HEK293 (cell line): ENCODE results near the gene NOC2L.

Experiments used
- EGR2 ChIP-seq: fragments of 450-650 bp; formaldehyde crosslinking; IDR thresholded peaks from 2 replicates; pipeline ENCODE4 v1.5.1; 2016; ENCODE audit warnings: low read depth, missing biosample characterization, missing genetic modification characterization
- GLI4 ChIP-seq: fragments of 450-650 bp; formaldehyde crosslinking; IDR thresholded peaks from 2 replicates; pipeline ENCODE4 v1.5.1; 2016; ENCODE audit warnings: missing biosample characterization, missing genetic modification characterization
- HOXA7 ChIP-seq: sonication (generic); formaldehyde crosslinking; IDR thresholded peaks from 2 replicates; pipeline ENCODE4 v1.8.1; 2022; ENCODE audit warnings: missing genetic modification reagents, borderline replicate concordance
- KLF10 ChIP-seq: fragments of 450-650 bp; IDR thresholded peaks from 2 replicates; pipeline ENCODE4 v1.5.1; 2018; ENCODE audit warnings: missing biosample characterization, mild to moderate bottlenecking, missing genetic modification characterization
- MZF1 ChIP-seq: fragments of 450-650 bp; formaldehyde crosslinking; IDR thresholded peaks from 2 replicates; pipeline ENCODE4 v1.5.1; 2017; ENCODE audit warnings: missing biosample characterization, missing genetic modification characterization, borderline replicate concordance
- PBX3 ChIP-seq: sonication (generic); formaldehyde crosslinking; IDR thresholded peaks from 2 replicates; pipeline ENCODE4 v1.8.1; 2022; ENCODE audit warnings: mild to moderate bottlenecking, moderate library complexity, missing genetic modification reagents
- PRDM10 ChIP-seq: fragments of 450-650 bp; formaldehyde crosslinking; IDR thresholded peaks from 2 replicates; pipeline ENCODE4 v1.5.1; 2016; ENCODE audit warnings: missing biosample characterization, missing genetic modification characterization
- REPIN1 ChIP-seq: fragments of 450-650 bp; formaldehyde crosslinking; IDR thresholded peaks from 2 replicates; pipeline ENCODE4 v1.5.1; 2017; ENCODE audit warnings: missing biosample characterization, missing genetic modification characterization, low read depth
- WT1 ChIP-seq: fragments of 450-650 bp; formaldehyde crosslinking; IDR thresholded peaks from 2 replicates; pipeline ENCODE4 v1.5.1; 2016; ENCODE audit warnings: missing biosample characterization, missing genetic modification characterization
- YY1 ChIP-seq: fragments of 450-650 bp; formaldehyde crosslinking; IDR thresholded peaks from 2 replicates; pipeline ENCODE4 v1.5.1; 2018; ENCODE audit warnings: missing biosample characterization, missing genetic modification characterization
- ZBTB44 ChIP-seq: fragments of 450-650 bp; IDR thresholded peaks from 2 replicates; pipeline ENCODE4 v1.5.1; 2018; ENCODE audit warnings: missing biosample characterization, mild to moderate bottlenecking, missing genetic modification characterization
- ZNF174 ChIP-seq: fragments of 450-650 bp; formaldehyde crosslinking; IDR thresholded peaks from 2 replicates; pipeline ENCODE4 v1.5.0; 2017; ENCODE audit warnings: missing biosample characterization, mild to moderate bottlenecking, missing genetic modification characterization
- ZNF214 ChIP-seq: fragments of 450-650 bp; formaldehyde crosslinking; IDR thresholded peaks from 2 replicates; pipeline ENCODE4 v1.5.1; 2017; ENCODE audit warnings: missing biosample characterization, mild to moderate bottlenecking, missing genetic modification characterization, borderline replicate concordance
- ZNF292 ChIP-seq: fragments of 450-650 bp; formaldehyde crosslinking; IDR thresholded peaks from 2 replicates; pipeline ENCODE4 v1.5.1; 2016; ENCODE audit warnings: low read depth, missing biosample characterization, missing genetic modification characterization, borderline replicate concordance
- ZNF362 ChIP-seq: fragments of 450-650 bp; formaldehyde crosslinking; IDR thresholded peaks from 2 replicates; pipeline ENCODE4 v1.5.1; 2016; ENCODE audit warnings: missing biosample characterization, missing genetic modification characterization
- ZNF449 ChIP-seq: fragments of 450-650 bp; formaldehyde crosslinking; IDR thresholded peaks from 2 replicates; pipeline ENCODE4 v1.5.1; 2017; ENCODE audit warnings: missing biosample characterization, mild to moderate bottlenecking, missing genetic modification characterization, moderate library complexity
- ZNF514 ChIP-seq: fragments of 450-650 bp; formaldehyde crosslinking; IDR thresholded peaks from 2 replicates; pipeline ENCODE4 v1.5.1; 2016; ENCODE audit warnings: missing biosample characterization, missing genetic modification characterization
- ZNF548 ChIP-seq: fragments of 450-650 bp; formaldehyde crosslinking; IDR thresholded peaks from 2 replicates; pipeline ENCODE4 v1.5.1; 2016; ENCODE audit warnings: missing biosample characterization, missing genetic modification characterization
- ZNF560 ChIP-seq: fragments of 450-650 bp; formaldehyde crosslinking; IDR thresholded peaks from 2 replicates; pipeline ENCODE4 v1.5.1; 2017; ENCODE audit warnings: missing biosample characterization, missing genetic modification characterization, borderline replicate concordance
- ZNF670 ChIP-seq: fragments of 450-650 bp; formaldehyde crosslinking; IDR thresholded peaks from 2 replicates; pipeline ENCODE4 v1.5.1; 2016; ENCODE audit warnings: missing biosample characterization, missing genetic modification characterization, low read depth
- ZNF692 ChIP-seq: fragments of 450-650 bp; formaldehyde crosslinking; IDR thresholded peaks from 2 replicates; pipeline ENCODE4 v1.5.1; 2016; ENCODE audit warnings: missing biosample characterization, missing genetic modification characterization
- ZNF704 ChIP-seq: fragments of 450-650 bp; formaldehyde crosslinking; IDR thresholded peaks from 2 replicates; pipeline ENCODE4 v1.5.1; 2016; ENCODE audit warnings: missing biosample characterization, missing genetic modification characterization
- ZNF792 ChIP-seq: fragments of 450-650 bp; formaldehyde crosslinking; IDR thresholded peaks from 2 replicates; pipeline ENCODE4 v1.5.1; 2016; ENCODE audit warnings: missing biosample characterization, missing genetic modification characterization
- ZNF830 ChIP-seq: fragments of 450-650 bp; IDR thresholded peaks from 2 replicates; pipeline ENCODE4 v1.5.0; 2018; ENCODE audit warnings: missing biosample characterization, missing genetic modification characterization, low read depth, mild to moderate bottlenecking, moderate library complexity
- ZSCAN18 ChIP-seq: fragments of 450-650 bp; formaldehyde crosslinking; IDR thresholded peaks from 2 replicates; pipeline ENCODE4 v1.5.1; 2016; ENCODE audit warnings: missing biosample characterization, missing genetic modification characterization

Gene NOC2L

GRCh38 chr1:941588-942383, 17.3 kb downstream of the NOC2L start (continued):
- peak; percentile 73; the same call in 1 of the 2 replicates for TF ChIP-seq MZF1 (tag by site-specific recombination)
- TF ChIP-seq ZNF830: no peak
- no peak for TF ChIP-seq GLI4 (tag by site-specific recombination)
- peak; percentile 98 for TF ChIP-seq KLF10
- TF ChIP-seq ZNF214: no peak
- no peak for TF ChIP-seq REPIN1
- no peak for TF ChIP-seq ZNF792 (tag by site-specific recombination)
- TF ChIP-seq ZNF292 (tag by site-specific recombination): no peak
- no peak for TF ChIP-seq ZNF514 (tag by site-specific recombination)
- no peak for TF ChIP-seq HOXA7 (CRISPR knock-in tag)
- TF ChIP-seq ZNF449 (tag by site-specific recombination): peak; percentile 58; the same call in 1 of the 2 replicates
- 0 out of 2 replicates have a peak, but pooled peaks have one; percentile 1 for TF ChIP-seq PRDM10 (tag by site-specific recombination)
- peak; percentile 65 for TF ChIP-seq WT1 (tag by site-specific recombination)
- TF ChIP-seq YY1: no peak; the same call in 1 of the 2 replicates
- peak; percentile 61; the same call in 1 of the 2 replicates for TF ChIP-seq ZNF692 (tag by site-specific recombination)
- TF ChIP-seq EGR2 (tag by site-specific recombination): peak; percentile 69
- no peak for TF ChIP-seq ZNF174 (tag by site-specific recombination)
- no peak for TF ChIP-seq ZNF560 (tag by site-specific recombination)
- TF ChIP-seq ZNF548 (tag by site-specific recombination): no peak
- TF ChIP-seq ZNF704: no peak
- TF ChIP-seq PBX3: no peak; the same call in 1 of the 2 replicates
- TF ChIP-seq ZNF362 (tag by site-specific recombination): no peak
- TF ChIP-seq ZSCAN18: 0 out of 2 replicates have a peak, but pooled peaks have one; percentile 38
- TF ChIP-seq ZNF670 (tag by site-specific recombination): no peak
- TF ChIP-seq ZBTB44 (tag by site-specific recombination): peak; percentile 99
